Activated CD4-positive, alpha-beta memory T cell treated with anti-CD3 and anti-CD28 coated beads, Interleukin-2, amount 10 ng/mL, durations not matched to agents 7 days and 5 days (primary cell): ENCODE data around the gene LMOD2. TPM values are rescaled to one million over a fixed set of nuclear protein-coding genes. Genes with fewer than 3 reads are reported as not detected.

ENCODE experiments used
- total RNA-seq, 2 experiments: library from RNA; stranded (reverse); gene quantifications; one replicate each; pipeline ENCODE4 v1.2.3, GENCODE V29; 2021

LMOD2 gene
- total RNA-seq, 2 experiments from 2014 or later, result not detected

Other genes starting within 250 kb of the LMOD2 start
- gene IQUB, start 121.3 kb upstream of the LMOD2 start, total RNA-seq, result not detected
- gene NDUFA5, start 98.0 kb upstream of the LMOD2 start, total RNA-seq, result 10 to 100 TPM; 52.7 to 54.0 TPM
- gene ASB15, start 54.0 kb upstream of the LMOD2 start, total RNA-seq, result not detected
- 1 to 10 TPM; 7.1 to 7.3 TPM for gene WASL, start 93.1 kb downstream of the LMOD2 start, total RNA-seq
- not detected for gene HYAL4, start 189.3 kb downstream of the LMOD2 start, total RNA-seq